Measurements from ENCODE around the gene TP73.
A peak's percentile ranks its signal among the peaks of the same experiment; 100 is the strongest.
"Not testable (repeated sequence)": the region's sequence is repeated elsewhere in the genome, so short reads cannot be mapped to it uniquely, and the experiment has no call there.

The TP73 gene

GRCh38 chr1:3612123-3612522 lies 40.2 kb upstream of the TP73 start:
- no peaks in the 10 kb centered on the region for H3K9me3 Mint-ChIP-seq
- peak overlapping the region; percentile 85 to 89 for H3K4me3 Mint-ChIP-seq
- no peak overlapping the region for H3K27ac Mint-ChIP-seq
- peaks cover 16% of the 10 kb centered on the region for H3K4me1 Mint-ChIP-seq
- no peak for DNase-seq
- no peak for ATAC-seq
- peaks cover 21% of the 10 kb centered on the region for H3K27me3 Mint-ChIP-seq

- no peak overlapping the region for H3K27ac Mint-ChIP-seq
- no peak for ATAC-seq
- H3K27me3 Mint-ChIP-seq: peaks cover 21% of the 10 kb centered on the region
- no peak overlapping the region for H3K4me3 Mint-ChIP-seq
- no peaks in the 10 kb centered on the region for H3K9me3 Mint-ChIP-seq
- peaks cover 28% of the 10 kb centered on the region for H3K4me1 Mint-ChIP-seq
- DNase-seq: no peak
Observed at GRCh38 chr1:3614755-3615742, 37.3 kb upstream of the TP73 start.

GRCh38 chr1:3616861-3617260 lies 35.5 kb upstream of the TP73 start:
- DNase-seq (no peak), ATAC-seq (no peak)
- Mint-ChIP-seq H3K27me3 (peaks cover 10% of the 10 kb centered on the region), H3K9me3 (no peaks in the 10 kb centered on the region), H3K27ac (no peak overlapping the region), H3K4me1 (peaks cover 26% of the 10 kb centered on the region), H3K4me3 (no peak overlapping the region)

GRCh38 chr1:3617806-3618345 lies 34.4 kb upstream of the TP73 start:
- Mint-ChIP-seq H3K9me3 (no peaks in the 10 kb centered on the region), H3K27me3 (peaks cover 6% of the 10 kb centered on the region), H3K4me1 (peaks cover 28% of the 10 kb centered on the region), H3K27ac (no peak overlapping the region), H3K4me3 (no peak overlapping the region)
- DNase-seq (no peak), ATAC-seq (peak; percentile 26)

GRCh38 chr1:3618531-3618880 lies 33.8 kb upstream of the TP73 start:
- H3K27ac Mint-ChIP-seq: no peak overlapping the region
- peaks cover 6% of the 10 kb centered on the region for H3K27me3 Mint-ChIP-seq
- peaks cover 35% of the 10 kb centered on the region for H3K4me1 Mint-ChIP-seq
- DNase-seq (no peak), ATAC-seq (peak; percentile 10)
- no peaks in the 10 kb centered on the region for H3K9me3 Mint-ChIP-seq
- H3K4me3 Mint-ChIP-seq: no peak overlapping the region

- Mint-ChIP-seq H3K27me3 (peaks cover under 1% of the 10 kb centered on the region), H3K9me3 (no peaks in the 10 kb centered on the region), H3K4me3 (peak overlapping the region; percentile 41 to 66), H3K4me1 (peaks cover 40% of the 10 kb centered on the region), H3K27ac (peak overlapping the region in 1 of 2 donors; percentile 96)
- peak; percentile 83 for ATAC-seq
- DNase-seq: peak; percentile 75 to 77
Observed at GRCh38 chr1:3618881-3619671, 33.2 kb upstream of the TP73 start.

- DNase-seq: no peak
- peaks cover 49% of the 10 kb centered on the region for H3K4me1 Mint-ChIP-seq
- no peak overlapping the region for H3K27ac Mint-ChIP-seq
- peak overlapping the region; percentile 50 to 66 for H3K4me3 Mint-ChIP-seq
- no peak for ATAC-seq
- H3K27me3 Mint-ChIP-seq: no peaks in the 10 kb centered on the region
- no peaks in the 10 kb centered on the region for H3K9me3 Mint-ChIP-seq
Observed at GRCh38 chr1:3620708-3621107, 31.6 kb upstream of the TP73 start.

GRCh38 chr1:3621151-3621671 lies 31.1 kb upstream of the TP73 start:
- H3K9me3 Mint-ChIP-seq, ATAC-seq, DNase-seq, H3K27ac Mint-ChIP-seq, H3K27me3 Mint-ChIP-seq: not testable (repeated sequence)
- Mint-ChIP-seq H3K4me1 (peaks cover 54% of the 10 kb centered on the region), H3K4me3 (peak overlapping the region in 1 of 2 donors; percentile 37)

GRCh38 chr1:3622102-3622501 lies 30.2 kb upstream of the TP73 start:
- not testable (repeated sequence) for H3K4me3 Mint-ChIP-seq, H3K27me3 Mint-ChIP-seq, DNase-seq, H3K9me3 Mint-ChIP-seq, ATAC-seq
- H3K4me1 Mint-ChIP-seq: peaks cover 54% of the 10 kb centered on the region
- peak overlapping the region; percentile 49 to 66 for H3K27ac Mint-ChIP-seq

GRCh38 chr1:3623441-3624199 lies 28.7 kb upstream of the TP73 start:
- no peaks in the 10 kb centered on the region for H3K27me3 Mint-ChIP-seq
- H3K9me3 Mint-ChIP-seq: no peaks in the 10 kb centered on the region
- peak overlapping the region; percentile 92 to 97 for H3K4me3 Mint-ChIP-seq
- H3K4me1 Mint-ChIP-seq: peaks cover 54% of the 10 kb centered on the region
- ATAC-seq (no peak), DNase-seq (no peak)
- H3K27ac Mint-ChIP-seq: no peak overlapping the region

- ATAC-seq (peak; percentile 95), DNase-seq (peak; percentile 97 to 98)
- Mint-ChIP-seq H3K9me3 (no peaks in the 10 kb centered on the region), H3K27me3 (no peaks in the 10 kb centered on the region), H3K27ac (peak within 1 kb of the TSS; percentile 87 to 97), H3K4me1 (peaks cover 48% of the 10 kb centered on the region), H3K4me3 (peak within 1 kb of the TSS; percentile 92 to 97)
Observed at GRCh38 chr1:3624200-3625136, 27.8 kb upstream of the TP73 start, which contains the start of gene TPRG1L. TSS of gene TPRG1L (plus strand) at chr1:3625015. CDS start at chr1:3625073, 58 bp downstream.

- peak; percentile 38 for ATAC-seq
Observed at GRCh38 chr1:3625151-3625907, 27.0 kb upstream of the TP73 start.

GRCh38 chr1:3626025-3626424 lies 26.3 kb upstream of the TP73 start:
- no peaks in the 10 kb centered on the region for H3K9me3 Mint-ChIP-seq
- H3K4me3 Mint-ChIP-seq: peak overlapping the region; percentile 92 to 97
- H3K4me1 Mint-ChIP-seq: peaks cover 34% of the 10 kb centered on the region

More at GRCh38 chr1:3625151-3625907, 27.0 kb upstream of the TP73 start:
- Mint-ChIP-seq H3K27me3 (no peaks in the 10 kb centered on the region), H3K4me3 (peak overlapping the region; percentile 92 to 97), H3K4me1 (peaks cover 41% of the 10 kb centered on the region), H3K27ac (no peak overlapping the region), H3K9me3 (no peaks in the 10 kb centered on the region)
- DNase-seq: peak in 1 of 2 donors; percentile 37

More at GRCh38 chr1:3626025-3626424, 26.3 kb upstream of the TP73 start:
- no peak overlapping the region for H3K27ac Mint-ChIP-seq
- DNase-seq (no peak), ATAC-seq (no peak)
- no peaks in the 10 kb centered on the region for H3K27me3 Mint-ChIP-seq
